GM23338 (cell line): Measurements from ENCODE around the gene MELTF. TPM values are rescaled to one million over a fixed set of nuclear protein-coding genes. Genes with fewer than 3 reads are reported as not detected.

Source experiments
- ATAC-seq: fragments of 200-7000 bp; cut with Tn5 transposase; 3 replicates; pipeline ENCODE4 v1.9.1; 2020
- DNase-seq: peaks from one replicate; pipeline ENCODE4 v3.0.0-alpha.2; 2015; ENCODE audit warnings: low spot score
- H2AFZ ChIP-seq: fragments of 200-600 bp; sonication (generic); 2 replicates; pipeline ENCODE4 v1.8.0; 2016; ENCODE audit warnings: antibody characterized with exemption, mild to moderate bottlenecking, moderate library complexity
- H3F3A ChIP-seq: fragments of 200-600 bp; sonication (generic); replicated peaks from 2 replicates; pipeline ENCODE4 v1.8.0; 2017; ENCODE audit warnings: antibody characterized with exemption, mixed run types, low read depth
- H3K27ac ChIP-seq: fragments of 200-600 bp; sonication (generic); 2 replicates; pipeline ENCODE4 v1.6.1; 2016; ENCODE audit warnings: low read depth
- H3K27me3 ChIP-seq: fragments of 200-600 bp; sonication (generic); 2 replicates; pipeline ENCODE4 v1.8.0; 2016; ENCODE audit warnings: mild to moderate bottlenecking, mixed run types, moderate library complexity; ENCODE audit not compliant: insufficient read depth
- H3K36me3 ChIP-seq: fragments of 200-600 bp; sonication (generic); 2 replicates; pipeline ENCODE4 v1.8.0; 2016; ENCODE audit warnings: mild to moderate bottlenecking; ENCODE audit not compliant: insufficient read depth
- H3K4me1 ChIP-seq: fragments of 200-600 bp; sonication (generic); 2 replicates; pipeline ENCODE4 v1.8.0; 2016; ENCODE audit warnings: mild to moderate bottlenecking, moderate library complexity; ENCODE audit not compliant: insufficient read depth
- H3K4me2 ChIP-seq: fragments of 200-600 bp; sonication (generic); 2 replicates; pipeline ENCODE4 v1.7.1; 2017; ENCODE audit warnings: mixed run types
- H3K4me3 ChIP-seq: fragments of 200-600 bp; sonication (generic); 2 replicates; pipeline ENCODE4 v1.6.1; 2016; ENCODE audit warnings: mixed run types
- H3K79me2 ChIP-seq: fragments of 200-600 bp; sonication (generic); replicated peaks from 2 replicates; pipeline ENCODE4 v1.8.0; 2017; ENCODE audit warnings: mild to moderate bottlenecking; ENCODE audit not compliant: insufficient read depth
- H3K9me2 ChIP-seq: fragments of 200-600 bp; sonication (generic); 2 replicates; pipeline ENCODE4 v1.8.0; 2017; ENCODE audit not compliant: insufficient read depth
- H4K20me1 ChIP-seq: fragments of 200-600 bp; sonication (generic); replicated peaks from 2 replicates; pipeline ENCODE4 v1.8.0; 2017; ENCODE audit warnings: mild to moderate bottlenecking; ENCODE audit not compliant: insufficient read depth
- H3K27ac Mint-ChIP-seq: 2 replicates; pipeline ENCODE4 v1.8.0; 2020; ENCODE audit warnings: inconsistent platforms, mild to moderate bottlenecking, moderate library complexity, mixed read lengths
- H3K27me3 Mint-ChIP-seq: 3 replicates; pipeline ENCODE4 v1.8.0; 2022; ENCODE audit warnings: low read depth, mild to moderate bottlenecking, moderate library complexity, mixed read lengths, inconsistent platforms; ENCODE audit not compliant: insufficient read depth, poor library complexity
- H3K36me3 Mint-ChIP-seq: 3 replicates; pipeline ENCODE4 v1.8.0; 2021; ENCODE audit warnings: low read depth, mild to moderate bottlenecking, inconsistent platforms, moderate library complexity, mixed read lengths
- H3K4me1 Mint-ChIP-seq: 3 replicates; pipeline ENCODE4 v1.8.0; 2020; ENCODE audit warnings: mild to moderate bottlenecking, inconsistent platforms, mixed read lengths
- H3K4me3 Mint-ChIP-seq: 3 replicates; pipeline ENCODE4 v1.8.0; 2021; ENCODE audit warnings: moderate library complexity, mild to moderate bottlenecking, inconsistent platforms, mixed read lengths
- H3K9me3 Mint-ChIP-seq: 3 replicates; pipeline ENCODE4 v1.8.0; 2020; ENCODE audit warnings: moderate library complexity, mild to moderate bottlenecking, inconsistent platforms, mixed read lengths
- CREB1 ChIP-seq: fragments of 250-450 bp; sonication (Bioruptor Pico); IDR thresholded peaks from 2 replicates; pipeline ENCODE4 v1.5.0; 2020; ENCODE audit warnings: low read depth, mild to moderate bottlenecking, moderate library complexity
- ETS1 ChIP-seq: IDR thresholded peaks from 2 replicates; pipeline ENCODE4 v1.6.1; 2016; ENCODE audit warnings: antibody characterized with exemption
- EZH2 ChIP-seq: fragments of 200-600 bp; sonication (generic); IDR thresholded peaks from one replicate; pipeline ENCODE4 v1.8.0; 2017; ENCODE audit warnings: antibody characterized with exemption, mild to moderate bottlenecking, low read depth; ENCODE audit not compliant: unreplicated experiment
- EZH2phosphoT487 ChIP-seq: fragments of 200-600 bp; sonication (generic); IDR thresholded peaks from one replicate; pipeline ENCODE4 v1.8.1; 2018; ENCODE audit warnings: antibody characterized with exemption; ENCODE audit not compliant: unreplicated experiment
- JUNB ChIP-seq: IDR thresholded peaks from one replicate; pipeline ENCODE4 v1.6.1; 2016; ENCODE audit warnings: antibody characterized with exemption; ENCODE audit not compliant: unreplicated experiment
- POLR2AphosphoS5 ChIP-seq: IDR thresholded peaks from 2 replicates; pipeline ENCODE4 v1.6.1; 2016; ENCODE audit warnings: antibody characterized with exemption, low read depth
- STAT1 ChIP-seq: IDR thresholded peaks from one replicate; pipeline ENCODE4 v1.6.1; 2016; ENCODE audit warnings: antibody characterized with exemption; ENCODE audit not compliant: unreplicated experiment
- ZNF114 ChIP-seq: fragments of 250-450 bp; sonication (Bioruptor Pico); IDR thresholded peaks from 2 replicates; pipeline ENCODE4 v1.5.0; 2020; ENCODE audit warnings: mild to moderate bottlenecking, moderate library complexity
- ZNF331 ChIP-seq: fragments of 250-450 bp; sonication (Bioruptor Pico); IDR thresholded peaks from 2 replicates; pipeline ENCODE4 v1.5.0; 2020; ENCODE audit warnings: low read depth, mild to moderate bottlenecking, moderate library complexity
- ZNF462 ChIP-seq: fragments of 250-450 bp; sonication (Bioruptor Pico); IDR thresholded peaks from 2 replicates; pipeline ENCODE4 v1.5.0; 2020; ENCODE audit warnings: mild to moderate bottlenecking, moderate library complexity
- polyA plus RNA-seq: library from polyadenylated mRNA; unstranded; fragments of >200 nt; fragmentation: Nextera tagmentation; extraction: Ambion mirVana; gene quantifications from 2 replicates; pipeline ENCODE4 v1.2.1, GENCODE V29; 2016
- total RNA-seq: library from RNA; depleted of rRNA; stranded (reverse); fragments of >200 nt; shearing (Covaris generic); gene quantifications from 2 replicates; pipeline ENCODE4 v1.2.3, GENCODE V29; 2014
- TF ChIP-seq, protein P1 (sequence below), 2 experiments: fragments of 200-600 bp in 1 of 2; sonication (generic) in 1 of 2; conservative IDR thresholded peaks; 2 replicates each; pipeline versions ENCODE4 v1.5.1 to v1.6.1; 2016 to 2017; ENCODE audit warnings: antibody characterized with exemption in 2 of 2, low read depth in 2 of 2, mild to moderate bottlenecking in 2 of 2, moderate library complexity in 1 of 2
- TF ChIP-seq, protein P2 (sequence below): IDR thresholded peaks from one replicate; pipeline ENCODE4 v1.6.1; 2018; ENCODE audit warnings: antibody characterized with exemption; ENCODE audit not compliant: unreplicated experiment

Gene MELTF
- total and polyA plus RNA-seq, 2 experiments from 2014 or later = 1.4 to 5.2 TPM

DNA sequence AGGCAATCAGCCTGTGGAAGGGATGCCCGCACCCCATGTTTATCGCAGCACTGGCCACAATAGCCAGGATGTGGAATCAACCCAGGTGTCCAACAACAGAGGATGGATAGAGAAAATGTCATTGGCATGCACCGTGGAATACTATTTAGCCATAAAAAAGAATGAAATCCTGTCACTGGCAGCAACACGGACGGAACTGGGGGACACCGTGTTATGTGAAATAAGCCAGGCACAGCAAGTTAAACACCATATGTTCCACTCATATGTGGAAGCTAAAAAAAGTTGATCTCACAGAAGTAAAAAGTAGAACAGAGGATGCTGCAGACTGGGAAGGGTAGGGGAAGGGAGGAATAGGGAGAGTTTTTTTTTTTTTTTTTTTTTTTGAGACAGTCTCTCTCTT, 15.6 kb downstream of the MELTF start (continued):
- TF ChIP-seq, protein P1, sequence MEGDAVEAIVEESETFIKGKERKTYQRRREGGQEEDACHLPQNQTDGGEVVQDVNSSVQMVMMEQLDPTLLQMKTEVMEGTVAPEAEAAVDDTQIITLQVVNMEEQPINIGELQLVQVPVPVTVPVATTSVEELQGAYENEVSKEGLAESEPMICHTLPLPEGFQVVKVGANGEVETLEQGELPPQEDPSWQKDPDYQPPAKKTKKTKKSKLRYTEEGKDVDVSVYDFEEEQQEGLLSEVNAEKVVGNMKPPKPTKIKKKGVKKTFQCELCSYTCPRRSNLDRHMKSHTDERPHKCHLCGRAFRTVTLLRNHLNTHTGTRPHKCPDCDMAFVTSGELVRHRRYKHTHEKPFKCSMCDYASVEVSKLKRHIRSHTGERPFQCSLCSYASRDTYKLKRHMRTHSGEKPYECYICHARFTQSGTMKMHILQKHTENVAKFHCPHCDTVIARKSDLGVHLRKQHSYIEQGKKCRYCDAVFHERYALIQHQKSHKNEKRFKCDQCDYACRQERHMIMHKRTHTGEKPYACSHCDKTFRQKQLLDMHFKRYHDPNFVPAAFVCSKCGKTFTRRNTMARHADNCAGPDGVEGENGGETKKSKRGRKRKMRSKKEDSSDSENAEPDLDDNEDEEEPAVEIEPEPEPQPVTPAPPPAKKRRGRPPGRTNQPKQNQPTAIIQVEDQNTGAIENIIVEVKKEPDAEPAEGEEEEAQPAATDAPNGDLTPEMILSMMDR (conservative IDR thresholded peaks at IDR 0.05; ENCODE audit: low read depth in 2 of 2) = no peak
- TF ChIP-seq CREB1 (CRISPR knock-in tag) (no peak), POLR2AphosphoS5 (no peak), ZNF114 (CRISPR knock-in tag) (no peak)

DNA sequence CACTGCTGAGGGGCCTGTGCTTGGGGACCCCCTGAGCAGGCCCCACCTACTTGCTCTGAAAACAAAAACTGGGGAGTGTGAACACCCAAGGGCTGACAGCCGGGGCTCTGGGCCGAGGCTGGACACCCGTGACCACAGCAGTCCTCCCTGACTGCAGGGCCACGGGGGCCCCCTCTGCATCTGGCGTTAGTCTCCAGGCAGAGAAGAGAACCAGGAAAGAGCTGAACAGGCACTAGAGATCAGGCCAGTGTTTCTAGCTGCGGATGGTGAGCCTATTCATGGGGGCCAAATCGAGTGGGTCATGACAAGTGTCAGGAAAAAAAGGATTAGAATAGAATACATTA, 17.1 kb downstream of the MELTF start:
- H3K4me1 Mint-ChIP-seq = no peaks in the 10 kb centered on the region
- Histone ChIP-seq H3K36me3 (no peaks in the 10 kb centered on the region), H3K27me3 (no peaks in the 10 kb centered on the region), H3K27ac (no peak overlapping the region), H4K20me1 (no peaks in the 10 kb centered on the region), H3K4me2 (no peak overlapping the region), H3K4me1 (no peaks in the 10 kb centered on the region), H3K4me3 (no peak overlapping the region), H3F3A (no peaks in the 10 kb centered on the region), H2AFZ (no peak overlapping the region), H3K9me2 (no peaks in the 10 kb centered on the region), H3K79me2 (no peaks in the 10 kb centered on the region)
- no peaks in the 10 kb centered on the region for H3K36me3 Mint-ChIP-seq
- ATAC-seq (no peak), DNase-seq (no peak)
- no peak overlapping the region for H3K27ac Mint-ChIP-seq
- no peaks in the 10 kb centered on the region for H3K9me3 Mint-ChIP-seq
- peaks cover 5% of the 10 kb centered on the region for H3K27me3 Mint-ChIP-seq
- H3K4me3 Mint-ChIP-seq = no peak overlapping the region
- no peak for TF ChIP-seq ZNF331 (CRISPR knock-in tag)
- TF ChIP-seq ZNF114 (CRISPR knock-in tag) = no peak
- no peak for TF ChIP-seq POLR2AphosphoS5
- TF ChIP-seq, protein P2, sequence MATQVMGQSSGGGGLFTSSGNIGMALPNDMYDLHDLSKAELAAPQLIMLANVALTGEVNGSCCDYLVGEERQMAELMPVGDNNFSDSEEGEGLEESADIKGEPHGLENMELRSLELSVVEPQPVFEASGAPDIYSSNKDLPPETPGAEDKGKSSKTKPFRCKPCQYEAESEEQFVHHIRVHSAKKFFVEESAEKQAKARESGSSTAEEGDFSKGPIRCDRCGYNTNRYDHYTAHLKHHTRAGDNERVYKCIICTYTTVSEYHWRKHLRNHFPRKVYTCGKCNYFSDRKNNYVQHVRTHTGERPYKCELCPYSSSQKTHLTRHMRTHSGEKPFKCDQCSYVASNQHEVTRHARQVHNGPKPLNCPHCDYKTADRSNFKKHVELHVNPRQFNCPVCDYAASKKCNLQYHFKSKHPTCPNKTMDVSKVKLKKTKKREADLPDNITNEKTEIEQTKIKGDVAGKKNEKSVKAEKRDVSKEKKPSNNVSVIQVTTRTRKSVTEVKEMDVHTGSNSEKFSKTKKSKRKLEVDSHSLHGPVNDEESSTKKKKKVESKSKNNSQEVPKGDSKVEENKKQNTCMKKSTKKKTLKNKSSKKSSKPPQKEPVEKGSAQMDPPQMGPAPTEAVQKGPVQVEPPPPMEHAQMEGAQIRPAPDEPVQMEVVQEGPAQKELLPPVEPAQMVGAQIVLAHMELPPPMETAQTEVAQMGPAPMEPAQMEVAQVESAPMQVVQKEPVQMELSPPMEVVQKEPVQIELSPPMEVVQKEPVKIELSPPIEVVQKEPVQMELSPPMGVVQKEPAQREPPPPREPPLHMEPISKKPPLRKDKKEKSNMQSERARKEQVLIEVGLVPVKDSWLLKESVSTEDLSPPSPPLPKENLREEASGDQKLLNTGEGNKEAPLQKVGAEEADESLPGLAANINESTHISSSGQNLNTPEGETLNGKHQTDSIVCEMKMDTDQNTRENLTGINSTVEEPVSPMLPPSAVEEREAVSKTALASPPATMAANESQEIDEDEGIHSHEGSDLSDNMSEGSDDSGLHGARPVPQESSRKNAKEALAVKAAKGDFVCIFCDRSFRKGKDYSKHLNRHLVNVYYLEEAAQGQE = no peak
- TF ChIP-seq EZH2 = no peak
- no peak for TF ChIP-seq STAT1
- TF ChIP-seq ETS1 = no peak
- no peak for TF ChIP-seq JUNB
- no peak for TF ChIP-seq EZH2phosphoT487
- TF ChIP-seq ZNF462 (CRISPR knock-in tag) = no peak
